HL-60 (cell line): ENCODE measurements around the gene SHOX.
"Not testable (repeated sequence)": the region's sequence is repeated elsewhere in the genome, so short reads cannot be mapped to it uniquely, and the experiment has no call there.

ENCODE experiments used
- DNase-seq, 2 experiments: peaks; one replicate each; pipeline ENCODE4 v3.0.0-alpha.2; 2010 to 2020; ENCODE audit warnings: low read depth in 1 of 2, low spot score in 1 of 2
- H3K27ac ChIP-seq: fragments of 250-450 bp; sonication (Bioruptor Pico); replicated peaks from 2 replicates; pipeline ENCODE4 v1.5.1; 2020; ENCODE audit warnings: mild to moderate bottlenecking, moderate library complexity
- H3K27me3 ChIP-seq: fragments of 250-450 bp; sonication (Bioruptor Pico); 2 replicates; pipeline ENCODE4 v1.5.1; 2021; ENCODE audit warnings: mild to moderate bottlenecking, moderate library complexity; ENCODE audit not compliant: insufficient read depth, poor library complexity, severe bottlenecking
- H3K4me3 ChIP-seq: replicated peaks from 2 replicates; pipeline ENCODE4 v1.5.1; 2011; ENCODE audit warnings: mild to moderate bottlenecking, control low read depth, low read length; ENCODE audit not compliant: insufficient read depth
- CTCF ChIP-seq: IDR thresholded peaks from one replicate; pipeline ENCODE4 v1.5.1; 2011; ENCODE audit warnings: low read length, control low read depth, inconsistent platforms; ENCODE audit not compliant: insufficient read depth
- GABPA ChIP-seq: IDR thresholded peaks from 2 replicates; pipeline ENCODE4 v1.6.1; 2012; ENCODE audit warnings: low read depth
- POLR2AphosphoS5 ChIP-seq: IDR thresholded peaks from 2 replicates; pipeline ENCODE4 v1.6.1; 2012; ENCODE audit warnings: low read depth
- REST ChIP-seq: IDR thresholded peaks from 2 replicates; pipeline ENCODE4 v1.6.1; 2012; ENCODE audit warnings: low read depth; ENCODE audit not compliant: insufficient replicate concordance
- SPI1 ChIP-seq: IDR thresholded peaks from 2 replicates; pipeline ENCODE4 v1.6.1; 2012; ENCODE audit warnings: low read depth, mild to moderate bottlenecking, borderline replicate concordance

SHOX gene

DNA sequence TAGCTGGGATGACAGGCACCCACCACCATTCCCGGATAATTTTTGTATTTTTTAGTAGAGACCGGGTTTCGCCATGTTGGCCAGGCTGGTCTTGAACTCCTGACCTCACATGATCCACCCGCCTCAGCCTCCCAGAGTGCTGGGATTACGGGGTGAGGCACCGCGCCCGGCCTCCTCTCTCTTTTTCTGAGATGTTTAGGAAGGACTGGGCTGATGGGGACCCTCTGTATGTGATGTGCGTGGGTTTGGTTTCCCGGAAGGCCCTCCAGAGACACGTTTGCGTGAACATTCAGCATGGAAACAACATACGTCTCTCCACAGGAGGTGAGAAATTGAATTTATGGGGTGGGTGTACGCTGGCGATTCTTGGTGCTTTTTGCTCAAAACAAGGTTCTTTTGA is 18.6 kb downstream of the SHOX start:
- Histone ChIP-seq H3K27me3 (peaks cover 2% of the 10 kb centered on the region), H3K4me3 (no peak overlapping the region), H3K27ac (no peak overlapping the region)
- no peak for TF ChIP-seq POLR2AphosphoS5
- TF ChIP-seq GABPA: no peak
- no peak for TF ChIP-seq REST
- no peak for TF ChIP-seq SPI1
- TF ChIP-seq CTCF: no peak
- DNase-seq: no peak

- TF ChIP-seq GABPA: no peak
- no peak for TF ChIP-seq REST
- TF ChIP-seq CTCF: no peak
- TF ChIP-seq SPI1: no peak
- no peak for TF ChIP-seq POLR2AphosphoS5
- no peak for DNase-seq
- Histone ChIP-seq H3K27ac (no peak overlapping the region), H3K4me3 (no peak overlapping the region), H3K27me3 (no peaks in the 10 kb centered on the region)
Observed at GRCh38 chrX:650324-650723, 19.7 kb downstream of the SHOX start.

DNA sequence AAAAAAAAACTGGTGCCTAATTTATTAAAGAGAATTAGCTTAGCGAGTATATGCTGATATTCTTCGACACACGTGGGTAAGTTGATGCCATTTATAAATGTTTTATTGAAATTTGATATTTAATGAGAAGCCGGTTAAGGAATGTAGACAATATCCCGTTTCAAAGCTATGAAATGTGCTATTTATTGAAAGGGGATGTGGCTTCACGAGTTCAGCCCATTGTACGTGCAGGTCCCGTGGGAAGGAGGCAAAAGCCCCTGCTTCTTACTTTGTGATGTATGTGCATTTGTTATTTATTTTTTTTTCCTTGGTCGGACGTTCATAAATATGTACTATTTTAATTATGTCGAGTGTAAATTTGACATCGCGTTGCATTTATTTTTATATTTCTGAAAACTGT is 20.2 kb downstream of the SHOX start:
- no peak for DNase-seq
- Histone ChIP-seq H3K27me3 (no peaks in the 10 kb centered on the region), H3K4me3 (no peak overlapping the region), H3K27ac (no peak overlapping the region)
- TF ChIP-seq POLR2AphosphoS5: no peak
- TF ChIP-seq GABPA: no peak
- TF ChIP-seq SPI1: no peak
- no peak for TF ChIP-seq REST
- TF ChIP-seq CTCF: no peak

DNA sequence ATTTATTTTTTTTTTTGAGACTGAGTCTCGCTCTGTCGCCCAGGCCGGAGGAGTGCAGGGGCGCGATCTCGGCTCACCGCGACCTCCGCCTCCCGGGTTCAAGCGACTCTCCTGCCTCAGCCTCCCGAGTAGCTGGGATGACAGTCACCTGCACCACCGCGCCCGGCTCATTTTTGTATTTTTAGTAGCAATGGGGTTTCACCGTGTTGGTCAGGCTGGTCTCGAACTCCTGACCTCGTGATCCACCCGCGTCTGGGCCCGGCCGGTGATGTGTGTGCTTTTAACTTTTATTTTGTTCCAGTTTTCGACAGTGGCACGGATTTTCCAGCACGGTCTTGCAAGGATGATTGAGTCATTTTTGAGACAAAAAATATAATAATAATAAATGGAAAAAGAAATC is 21.3 kb downstream of the SHOX start:
- not testable (repeated sequence) for DNase-seq, H3K4me3 ChIP-seq, H3K27me3 ChIP-seq, H3K27ac ChIP-seq
